Left ventricle myocardium inferior (tissue), 1 donor: ENCODE measurements around the gene TTC29. TPM values are rescaled to one million over a fixed set of nuclear protein-coding genes. Genes with fewer than 3 reads are reported as not detected.

Experiments
- DNase-seq: peaks from one replicate; pipeline ENCODE4 v3.0.0-alpha.2; 2020
- H3K27ac ChIP-seq: fragments of 200-600 bp; replicated peaks from 2 replicates; pipeline ENCODE4 v1.8.0; 2021
- H3K27me3 ChIP-seq: fragments of 200-600 bp; 2 replicates; pipeline ENCODE4 v1.8.0; 2021; ENCODE audit warnings: low read depth
- H3K36me3 ChIP-seq: fragments of 200-600 bp; 2 replicates; pipeline ENCODE4 v1.8.0; 2021
- H3K4me1 ChIP-seq: fragments of 200-600 bp; 2 replicates; pipeline ENCODE4 v1.8.0; 2021
- H3K4me3 ChIP-seq: fragments of 200-600 bp; 2 replicates; pipeline ENCODE4 v1.8.0; 2021; ENCODE audit warnings: mild to moderate bottlenecking, moderate library complexity
- H3K9me3 ChIP-seq: fragments of 200-600 bp; replicated peaks from 2 replicates; pipeline ENCODE4 v1.8.0; 2021
- intact Hi-C: fragments of 100-400 bp; cut with micrococcal nuclease; formaldehyde crosslinking; loops from one replicate; pipeline ENCODE4 v1.11.0; 2022
- total RNA-seq: library from RNA; stranded (reverse); fragmentation: NEBNext Ultra II Directional; extraction: Animal tissue kit (Norgen Biotek cat#: 25700); gene quantifications from one replicate; pipeline ENCODE4 v1.2.1, GENCODE V29; 2021
- TF ChIP-seq, protein P1 (sequence below): fragments of 200-600 bp; IDR thresholded peaks from 2 replicates; pipeline ENCODE4 v1.8.0; 2021; ENCODE audit warnings: antibody characterized with exemption, mild to moderate bottlenecking, borderline replicate concordance
- donor health status: DM: no; HTN: yes; CAD: no; lungs with severe emphysema.

The TTC29 gene
- total RNA-seq, 1 donor from 2014 or later: not detected

DNA sequence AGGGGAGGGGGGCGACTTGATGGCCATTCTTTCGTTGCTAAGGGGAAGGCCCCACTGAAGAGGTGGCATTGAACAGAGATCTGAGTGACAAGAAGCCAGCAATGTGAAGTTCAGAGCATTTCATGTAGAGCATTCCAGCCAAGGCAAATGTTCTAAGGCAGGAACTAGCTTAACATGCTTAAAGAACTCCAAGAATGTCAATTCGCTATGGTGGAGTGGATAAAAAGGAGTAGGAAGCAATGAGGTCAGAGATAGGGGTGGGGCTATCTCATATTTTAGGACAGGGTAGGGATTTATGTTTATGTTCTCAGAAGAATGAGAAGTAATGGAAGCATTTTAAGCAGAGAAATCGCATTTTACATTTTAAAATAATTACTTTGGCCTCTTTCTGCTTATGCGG, 130.9 kb downstream of the TTC29 start:
- Histone ChIP-seq H3K27me3 (no peaks in the 10 kb centered on the region), H3K36me3 (no peaks in the 10 kb centered on the region), H3K4me3 (no peak overlapping the region), H3K27ac (no peak overlapping the region), H3K9me3 (peaks cover 9% of the 10 kb centered on the region), H3K4me1 (no peaks in the 10 kb centered on the region)
- no peak for DNase-seq
- TF ChIP-seq, protein P1, sequence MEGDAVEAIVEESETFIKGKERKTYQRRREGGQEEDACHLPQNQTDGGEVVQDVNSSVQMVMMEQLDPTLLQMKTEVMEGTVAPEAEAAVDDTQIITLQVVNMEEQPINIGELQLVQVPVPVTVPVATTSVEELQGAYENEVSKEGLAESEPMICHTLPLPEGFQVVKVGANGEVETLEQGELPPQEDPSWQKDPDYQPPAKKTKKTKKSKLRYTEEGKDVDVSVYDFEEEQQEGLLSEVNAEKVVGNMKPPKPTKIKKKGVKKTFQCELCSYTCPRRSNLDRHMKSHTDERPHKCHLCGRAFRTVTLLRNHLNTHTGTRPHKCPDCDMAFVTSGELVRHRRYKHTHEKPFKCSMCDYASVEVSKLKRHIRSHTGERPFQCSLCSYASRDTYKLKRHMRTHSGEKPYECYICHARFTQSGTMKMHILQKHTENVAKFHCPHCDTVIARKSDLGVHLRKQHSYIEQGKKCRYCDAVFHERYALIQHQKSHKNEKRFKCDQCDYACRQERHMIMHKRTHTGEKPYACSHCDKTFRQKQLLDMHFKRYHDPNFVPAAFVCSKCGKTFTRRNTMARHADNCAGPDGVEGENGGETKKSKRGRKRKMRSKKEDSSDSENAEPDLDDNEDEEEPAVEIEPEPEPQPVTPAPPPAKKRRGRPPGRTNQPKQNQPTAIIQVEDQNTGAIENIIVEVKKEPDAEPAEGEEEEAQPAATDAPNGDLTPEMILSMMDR: no peak
- intact Hi-C loops: no loop called here

DNA sequence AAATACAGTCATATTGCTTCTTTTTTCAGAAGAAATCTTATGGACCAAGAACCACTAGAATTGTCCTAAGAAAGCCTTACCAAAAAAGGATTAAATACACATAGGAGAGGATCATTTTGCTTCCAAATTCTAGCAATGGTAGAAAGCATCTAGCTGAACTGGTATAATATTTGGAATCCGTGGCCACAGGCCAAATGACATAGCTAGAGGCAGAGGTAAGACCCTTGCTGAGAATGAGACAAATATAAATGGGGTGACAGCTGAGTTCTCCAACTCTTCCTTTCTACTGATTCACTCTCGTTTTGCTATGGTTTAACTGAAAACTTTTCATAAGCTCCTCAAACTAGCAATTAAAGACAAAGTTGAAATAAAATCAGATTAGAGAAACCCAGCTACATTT, 150.0 kb downstream of the TTC29 start:
- TF ChIP-seq, protein P1: no peak
- intact Hi-C loops: no loop called here

DNA sequence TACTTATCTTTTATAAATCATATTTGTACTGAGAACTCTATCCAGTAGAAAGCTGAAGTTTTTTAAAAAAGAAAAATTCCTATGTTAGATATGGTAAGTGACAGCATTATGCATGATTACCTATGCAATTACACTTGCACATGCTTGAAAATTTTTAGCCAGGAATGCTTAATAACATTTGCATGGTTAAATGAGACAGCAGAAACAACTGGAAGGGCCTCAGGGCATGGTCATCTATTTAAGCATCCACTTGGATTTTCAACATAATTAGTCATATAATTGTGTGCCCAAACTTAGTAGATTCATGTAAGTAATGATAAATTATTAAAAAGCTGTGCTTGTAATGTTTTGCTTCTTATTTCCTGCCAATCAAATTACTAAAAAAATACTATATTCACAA, 151.9 kb downstream of the TTC29 start:
- Histone ChIP-seq H3K27ac (no peak overlapping the region), H3K36me3 (no peaks in the 10 kb centered on the region), H3K27me3 (no peaks in the 10 kb centered on the region), H3K4me3 (no peak overlapping the region), H3K9me3 (peaks cover 4% of the 10 kb centered on the region), H3K4me1 (no peaks in the 10 kb centered on the region)
- TF ChIP-seq, protein P1: no peak
- DNase-seq: no peak
- intact Hi-C loops: no loop called here

More for the DNA sequence above, 150.0 kb downstream of the TTC29 start:
- Histone ChIP-seq H3K27me3 (peaks cover 7% of the 10 kb centered on the region), H3K9me3 (peaks cover 4% of the 10 kb centered on the region), H3K36me3 (no peaks in the 10 kb centered on the region), H3K4me3 (no peak overlapping the region), H3K27ac (no peak overlapping the region), H3K4me1 (no peaks in the 10 kb centered on the region)
- DNase-seq: no peak

DNA sequence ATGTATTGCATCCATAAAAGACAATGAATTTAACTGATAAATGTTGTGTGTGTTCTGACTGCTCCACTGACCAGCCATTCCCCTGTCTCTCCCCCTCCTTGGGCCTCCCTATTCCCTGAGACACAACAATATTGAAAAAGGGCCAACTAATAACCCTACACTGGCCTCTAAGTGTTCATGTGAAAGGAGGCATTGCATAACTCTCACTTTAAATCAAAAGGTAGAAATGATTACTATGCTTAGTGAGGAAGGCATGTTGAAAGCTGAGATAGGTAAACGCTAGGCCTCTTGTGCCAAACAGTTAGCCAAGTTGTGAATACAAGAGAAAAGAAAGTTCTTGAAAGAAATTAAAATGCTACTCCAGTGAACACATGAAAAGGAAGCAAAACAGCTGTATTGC, 154.2 kb downstream of the TTC29 start:
- H3K27me3 ChIP-seq: no peaks in the 10 kb centered on the region
- intact Hi-C loops: no loop called here
- no peak overlapping the region for H3K4me3 ChIP-seq
- TF ChIP-seq, protein P1: no peak
- no peaks in the 10 kb centered on the region for H3K36me3 ChIP-seq
- no peaks in the 10 kb centered on the region for H3K4me1 ChIP-seq
- peaks cover 4% of the 10 kb centered on the region for H3K9me3 ChIP-seq
- DNase-seq: no peak
- no peak overlapping the region for H3K27ac ChIP-seq

DNA sequence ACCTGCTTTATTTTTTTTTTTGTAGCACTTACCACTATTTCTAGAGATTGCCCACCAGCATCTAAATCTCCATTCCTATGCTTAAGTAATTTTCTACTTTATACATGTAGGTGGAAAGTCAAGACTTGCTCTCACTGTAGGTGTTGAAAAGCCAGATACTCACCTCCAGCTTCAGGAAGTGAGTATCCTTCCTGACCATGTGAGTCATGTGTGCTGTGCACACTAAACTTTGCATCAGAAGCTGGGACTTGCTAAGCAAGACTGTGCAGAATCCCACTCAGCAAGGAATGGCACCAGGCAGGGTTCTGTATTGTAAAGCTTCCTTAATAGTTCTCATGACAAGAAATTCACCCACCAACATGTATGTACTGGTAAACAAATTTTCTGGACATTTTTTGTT, 155.1 kb downstream of the TTC29 start:
- Histone ChIP-seq H3K4me1 (no peaks in the 10 kb centered on the region), H3K9me3 (peaks cover 4% of the 10 kb centered on the region), H3K36me3 (no peaks in the 10 kb centered on the region), H3K27ac (no peak overlapping the region), H3K27me3 (no peaks in the 10 kb centered on the region), H3K4me3 (no peak overlapping the region)
- TF ChIP-seq, protein P1: no peak
- intact Hi-C loops: no loop called here
- DNase-seq: no peak

DNA sequence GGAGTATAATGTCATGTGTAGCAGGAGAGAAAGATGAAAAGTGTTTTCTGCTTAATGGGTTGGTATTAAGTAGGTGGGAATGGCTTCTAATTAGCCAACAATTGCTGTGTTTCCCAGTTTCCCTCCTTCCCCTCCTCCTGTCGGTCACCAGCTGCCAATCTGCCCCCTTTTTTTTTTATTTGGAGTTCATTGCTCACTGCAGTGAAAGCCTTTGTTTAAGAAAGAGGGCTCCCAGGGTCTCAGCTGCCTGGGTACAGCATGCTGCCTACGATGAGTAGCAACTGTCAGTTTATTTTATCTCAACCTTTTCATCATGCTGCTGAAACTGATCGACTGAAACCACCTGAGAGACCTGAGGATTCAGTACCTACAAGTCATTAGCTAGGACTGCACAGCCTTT, 157.9 kb downstream of the TTC29 start:
- H3K9me3 ChIP-seq: peaks cover 4% of the 10 kb centered on the region
- no peak overlapping the region for H3K27ac ChIP-seq
- no peaks in the 10 kb centered on the region for H3K27me3 ChIP-seq
- no peak for DNase-seq
- no peak overlapping the region for H3K4me3 ChIP-seq
- TF ChIP-seq, protein P1: no peak
- intact Hi-C loops: no loop called here
- no peaks in the 10 kb centered on the region for H3K36me3 ChIP-seq
- no peaks in the 10 kb centered on the region for H3K4me1 ChIP-seq
